Kidney tubule cell (primary cell): ENCODE data around the gene ADGRA1.

Experiments used
- DNase-seq: peaks from one replicate; pipeline ENCODE4 v3.0.0-alpha.2; 2018; ENCODE audit warnings: low spot score

ADGRA1 gene

DNA sequence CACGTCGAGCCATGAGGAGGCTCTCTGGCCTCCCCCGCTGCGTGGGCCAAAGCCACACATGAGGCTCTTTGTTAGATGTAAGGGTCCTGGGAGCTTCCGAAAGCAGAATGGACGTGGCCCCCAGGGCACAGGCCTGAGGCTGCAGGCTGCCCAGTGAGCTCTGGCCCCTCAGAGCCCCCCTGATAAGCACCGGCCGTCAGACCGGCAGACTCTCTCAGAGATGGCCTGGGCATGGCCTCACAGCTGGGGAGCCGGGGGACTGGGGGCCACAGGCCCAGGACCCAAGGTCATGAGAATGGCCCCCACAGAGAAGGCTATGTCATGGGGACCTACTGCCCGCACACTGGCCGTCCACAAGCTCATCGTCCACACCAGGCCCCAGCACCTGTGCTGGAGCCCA is 31.7 kb upstream of the ADGRA1 start:
- DNase-seq: no peak

DNA sequence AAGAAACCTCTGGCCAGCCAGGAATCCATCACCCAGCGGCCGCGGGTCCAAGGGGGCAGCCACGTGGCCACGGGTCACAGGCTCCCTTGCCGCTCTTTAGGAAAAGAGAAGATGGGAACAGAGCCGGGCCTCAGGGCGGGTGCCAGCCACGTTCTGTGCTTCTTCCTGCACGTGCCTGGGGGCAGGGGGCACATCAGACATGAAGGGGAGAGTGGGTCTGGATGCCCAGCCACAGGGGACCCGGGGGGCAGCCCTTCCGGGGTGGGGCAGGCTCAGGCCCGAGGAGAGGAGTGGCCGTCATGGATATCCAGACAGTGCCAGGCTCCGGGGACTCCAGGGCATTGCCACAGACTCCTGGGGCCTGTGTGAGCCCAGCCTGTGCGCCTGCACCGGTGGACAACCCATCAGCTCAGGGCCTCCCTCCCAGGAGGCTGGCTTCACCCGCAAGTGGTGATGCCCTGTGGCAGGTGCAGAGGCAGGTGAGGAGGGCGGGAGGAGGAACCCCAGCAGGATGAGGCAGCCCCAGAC is 31.0 kb upstream of the ADGRA1 start:
- no peak for DNase-seq

DNA sequence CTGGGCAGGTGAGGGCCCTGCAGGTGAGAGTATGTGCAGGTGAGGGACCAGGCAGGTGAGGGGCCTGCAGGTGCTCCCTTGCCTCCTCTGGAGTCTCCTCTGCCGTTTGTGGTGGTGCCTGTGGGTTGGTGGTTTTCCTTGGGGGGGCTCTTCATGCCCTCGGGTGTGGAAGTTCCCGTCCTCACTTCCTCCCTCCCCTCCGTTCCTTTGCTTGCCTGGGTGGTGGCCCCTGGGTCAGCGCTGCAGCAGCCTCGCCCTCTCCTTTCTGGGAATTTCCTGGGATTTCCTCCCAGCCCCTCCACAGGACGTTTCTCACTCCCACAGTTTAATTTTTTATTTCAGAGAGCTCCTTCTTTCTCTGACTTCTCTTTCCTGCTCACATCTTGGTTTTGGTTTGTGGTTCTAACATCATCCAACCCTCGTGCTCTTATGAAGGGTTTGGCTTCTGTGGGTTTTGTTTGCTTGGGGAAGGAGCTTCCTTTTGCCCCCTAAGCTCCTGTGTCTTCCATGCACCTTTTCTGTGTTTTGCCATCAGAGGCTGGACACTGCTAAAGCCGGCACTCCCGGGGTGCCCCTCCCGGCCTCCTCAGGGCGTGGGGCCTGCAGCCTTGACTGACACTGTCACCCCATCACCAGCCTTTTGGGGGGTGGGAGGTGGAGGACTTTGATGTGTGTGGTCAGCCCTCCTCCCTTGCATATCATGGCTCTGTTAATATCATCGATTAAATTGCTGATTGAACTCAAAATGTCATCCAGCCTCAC is 29.2 kb upstream of the ADGRA1 start:
- DNase-seq: no peak

DNA sequence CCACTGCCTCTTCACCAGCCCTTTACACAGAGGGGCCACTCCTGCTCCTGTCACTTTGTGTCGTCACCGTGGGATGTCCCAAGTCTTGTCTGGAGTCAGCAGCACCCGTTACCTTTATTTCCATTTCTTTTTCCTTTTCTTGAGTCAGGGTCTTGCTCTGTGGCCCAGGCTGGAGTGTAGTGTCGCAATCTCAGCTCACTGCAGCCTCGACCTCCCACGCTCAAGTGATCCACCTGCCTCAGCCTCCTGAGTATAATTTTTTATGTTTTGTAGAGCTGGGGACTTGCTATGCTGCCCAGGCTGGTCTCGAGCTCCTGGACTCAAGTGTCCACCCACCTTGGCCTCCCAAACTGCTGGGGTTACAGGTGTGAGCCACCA is 28.6 kb upstream of the ADGRA1 start:
- DNase-seq: no peak

DNA sequence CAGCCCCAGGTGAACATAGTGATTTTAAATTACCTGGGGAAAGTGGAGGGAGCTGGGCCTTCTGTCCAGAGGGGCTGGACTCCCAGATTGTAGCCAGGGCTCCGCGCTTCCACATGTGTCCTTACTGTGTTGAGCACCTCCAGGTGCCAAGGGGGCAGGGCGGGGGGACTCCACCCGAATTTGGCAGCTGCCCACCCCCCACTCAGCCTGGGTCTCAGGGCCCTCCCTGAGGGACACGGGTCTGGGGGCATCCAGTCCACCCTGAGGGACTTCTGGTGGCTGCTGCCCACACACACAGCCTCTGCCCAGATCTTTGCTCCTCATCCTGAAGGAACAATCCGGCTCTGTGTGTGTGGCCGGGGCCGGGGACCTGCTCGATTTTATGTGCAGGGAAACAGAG is 28.2 kb upstream of the ADGRA1 start:
- DNase-seq: no peak

DNA sequence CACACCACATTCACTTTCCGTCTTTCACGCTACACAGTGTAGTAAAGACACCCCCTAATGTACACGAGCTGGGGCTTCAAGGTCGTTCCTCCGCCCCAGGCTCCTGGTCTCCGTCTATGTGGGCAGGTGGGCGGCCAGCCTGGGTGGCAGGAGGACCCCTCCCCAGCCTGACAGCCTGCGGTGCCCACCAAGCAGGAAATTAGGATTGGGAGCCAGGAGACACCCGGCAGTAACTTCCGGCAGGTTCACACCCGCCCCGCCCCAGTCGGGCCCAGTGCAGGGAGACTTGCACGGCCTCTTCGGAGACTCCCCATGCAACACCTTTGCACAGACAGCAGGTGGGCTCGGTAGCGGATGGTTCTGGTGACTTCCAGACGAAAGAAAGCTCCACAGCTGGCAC is 27.7 kb upstream of the ADGRA1 start:
- DNase-seq: no peak

DNA sequence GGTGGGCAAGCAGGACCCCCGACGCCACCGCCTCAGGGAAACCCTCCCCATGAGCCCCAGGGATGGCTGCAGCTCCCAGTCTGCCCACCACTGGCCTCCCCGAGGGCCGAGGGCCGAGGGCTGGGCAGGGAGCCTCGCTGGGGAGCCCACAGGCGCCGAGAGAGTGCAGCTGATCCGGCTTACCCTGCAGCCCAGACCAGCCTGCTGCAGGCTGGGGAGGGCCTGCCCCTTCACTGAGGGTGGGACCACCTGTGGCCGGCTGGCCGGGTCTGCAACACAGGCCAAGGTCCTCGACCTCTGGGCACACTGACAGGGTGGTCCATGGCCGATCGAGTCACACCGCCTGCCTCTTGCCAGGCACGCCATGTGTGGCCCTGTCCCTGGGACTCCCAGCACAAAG is 27.3 kb upstream of the ADGRA1 start:
- DNase-seq: no peak

DNA sequence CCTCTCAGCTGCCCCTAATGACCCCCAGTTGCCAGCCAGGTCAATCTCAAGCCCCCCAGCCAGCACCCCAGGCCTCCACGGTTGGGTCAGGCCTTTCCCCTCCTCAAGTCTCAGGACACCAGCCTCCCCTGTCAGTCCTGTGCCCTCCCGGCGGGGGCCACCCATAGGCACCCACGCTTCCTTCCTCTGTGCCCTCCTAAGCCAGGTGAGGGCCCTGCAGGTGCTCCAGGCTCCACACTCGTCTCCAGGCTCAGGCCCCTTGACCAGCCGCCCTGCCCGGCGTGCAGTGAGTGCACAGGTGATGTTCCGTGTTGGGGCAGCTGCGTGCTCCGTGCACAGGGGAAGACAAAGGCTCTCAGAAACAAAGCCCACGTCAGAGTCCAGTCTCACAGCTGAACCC is 26.8 kb upstream of the ADGRA1 start:
- no peak for DNase-seq

DNA sequence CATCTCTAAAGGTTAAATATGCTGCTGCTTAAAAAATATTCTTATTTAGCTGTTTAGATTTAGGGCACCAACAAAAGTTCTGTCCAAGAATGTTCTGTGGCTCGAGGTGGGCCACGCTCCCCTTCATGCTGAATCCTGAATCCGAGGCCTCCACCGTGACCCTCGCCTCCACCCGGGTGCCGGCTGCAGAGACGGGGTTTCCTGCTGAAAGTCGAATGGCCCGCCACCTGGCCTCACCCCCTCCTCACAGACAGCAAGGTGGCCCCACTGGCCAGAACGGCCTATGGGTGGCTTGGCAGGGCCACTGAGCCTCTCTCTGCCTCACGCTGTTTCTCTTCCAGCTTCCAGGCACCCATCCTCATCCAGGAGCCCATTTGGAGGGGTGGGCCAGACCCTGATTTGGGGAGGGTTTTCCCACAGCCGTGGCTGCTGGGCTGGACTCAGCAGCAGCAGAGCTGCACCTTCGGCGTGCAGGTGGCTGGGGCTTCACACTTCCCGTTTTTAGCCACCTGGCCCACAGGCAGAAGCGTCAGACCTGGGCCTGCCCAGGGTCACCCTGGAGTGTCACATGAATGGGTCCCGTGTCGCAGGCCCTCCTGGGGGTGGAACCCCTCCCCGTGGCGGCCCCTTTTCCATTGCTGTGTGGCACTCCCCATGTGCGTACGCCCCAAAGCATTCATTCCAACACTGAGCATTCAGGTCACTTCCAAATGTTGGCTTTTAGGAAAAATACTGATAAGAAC is 26.3 kb upstream of the ADGRA1 start:
- DNase-seq: no peak

DNA sequence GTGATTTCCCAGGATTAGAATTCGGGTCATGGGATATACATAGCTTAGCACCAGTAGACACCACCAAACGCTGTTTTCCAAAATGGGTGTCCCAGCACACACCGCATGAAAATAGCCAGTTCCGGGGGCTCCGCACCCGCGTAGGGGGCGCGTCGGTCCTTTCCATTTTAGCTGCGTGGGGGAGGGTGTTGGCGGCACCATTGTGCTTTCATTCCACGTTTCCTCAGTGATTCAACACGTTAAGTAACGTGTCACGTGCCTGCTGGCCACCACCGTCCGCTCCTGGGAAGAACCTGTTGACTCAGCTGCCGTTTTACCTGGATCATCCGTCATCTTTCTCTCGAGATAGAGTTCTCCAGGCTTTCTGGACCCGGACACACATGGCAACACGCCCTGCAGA is 25.6 kb upstream of the ADGRA1 start:
- no peak for DNase-seq

DNA sequence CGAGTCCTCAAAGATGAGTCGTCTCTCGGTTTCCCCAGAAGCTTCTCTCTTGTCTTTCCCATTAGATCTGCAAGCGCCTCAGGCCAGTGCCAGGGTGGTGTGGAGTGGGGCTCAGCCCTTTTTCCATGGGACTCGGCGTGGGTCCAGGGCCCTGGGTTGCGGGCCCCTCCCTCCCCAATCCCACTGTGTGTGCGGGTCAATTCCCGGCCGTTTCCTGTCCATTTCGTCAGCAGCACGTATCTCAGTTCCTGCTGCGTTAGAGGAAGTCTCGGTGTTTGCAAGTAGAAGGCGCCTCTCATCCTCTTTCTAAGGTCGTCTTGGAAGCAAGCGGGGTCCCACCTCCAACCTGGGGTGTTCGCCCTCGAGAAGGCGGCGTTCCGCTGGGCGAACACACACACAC is 25.1 kb upstream of the ADGRA1 start:
- no peak for DNase-seq

DNA sequence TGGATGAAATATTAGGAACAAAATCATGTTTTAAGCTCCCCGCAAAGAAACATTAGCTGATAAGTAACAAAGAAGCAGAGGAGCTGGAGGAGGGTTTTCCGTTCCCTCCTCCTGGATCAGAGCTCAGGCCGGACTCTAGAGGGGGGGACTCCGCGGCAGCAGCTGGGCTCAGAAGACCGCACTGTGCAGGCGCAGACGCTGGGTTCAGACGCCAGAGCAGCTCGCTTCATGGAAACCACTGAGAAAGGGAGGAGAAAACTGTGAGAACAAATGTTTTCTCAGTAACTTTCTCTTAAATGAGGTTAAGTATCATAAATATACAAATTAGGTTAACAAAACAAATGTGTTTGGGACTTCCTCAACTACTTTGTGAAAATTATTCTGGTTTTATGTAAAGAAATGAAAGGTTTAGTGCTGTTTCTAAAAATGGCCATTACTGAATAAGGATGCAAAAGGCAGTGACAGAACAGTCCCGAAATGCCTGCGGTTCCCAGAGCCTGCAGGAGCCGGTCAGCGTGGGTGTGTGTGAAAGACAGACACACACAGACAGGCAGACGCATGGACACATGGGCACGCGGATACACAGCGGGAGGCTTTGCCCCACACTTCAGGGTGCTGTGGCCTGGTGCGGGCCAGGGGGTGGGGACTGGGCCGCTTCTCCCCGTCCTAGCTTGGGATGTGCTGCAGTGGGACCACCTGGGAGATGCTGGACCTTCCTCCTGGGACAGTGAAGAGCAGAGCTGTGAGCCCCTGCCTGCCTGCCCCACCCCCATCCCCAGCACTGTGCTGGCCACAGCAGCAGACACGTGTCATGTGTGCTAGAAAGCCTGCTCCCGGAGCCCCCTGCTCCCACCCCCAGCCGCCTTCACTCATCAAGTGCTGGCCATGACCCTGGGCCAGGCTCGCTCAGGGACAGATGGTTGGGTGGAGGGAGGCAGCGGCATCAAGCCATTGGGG is 20.3 kb upstream of the ADGRA1 start:
- DNase-seq: no peak

DNA sequence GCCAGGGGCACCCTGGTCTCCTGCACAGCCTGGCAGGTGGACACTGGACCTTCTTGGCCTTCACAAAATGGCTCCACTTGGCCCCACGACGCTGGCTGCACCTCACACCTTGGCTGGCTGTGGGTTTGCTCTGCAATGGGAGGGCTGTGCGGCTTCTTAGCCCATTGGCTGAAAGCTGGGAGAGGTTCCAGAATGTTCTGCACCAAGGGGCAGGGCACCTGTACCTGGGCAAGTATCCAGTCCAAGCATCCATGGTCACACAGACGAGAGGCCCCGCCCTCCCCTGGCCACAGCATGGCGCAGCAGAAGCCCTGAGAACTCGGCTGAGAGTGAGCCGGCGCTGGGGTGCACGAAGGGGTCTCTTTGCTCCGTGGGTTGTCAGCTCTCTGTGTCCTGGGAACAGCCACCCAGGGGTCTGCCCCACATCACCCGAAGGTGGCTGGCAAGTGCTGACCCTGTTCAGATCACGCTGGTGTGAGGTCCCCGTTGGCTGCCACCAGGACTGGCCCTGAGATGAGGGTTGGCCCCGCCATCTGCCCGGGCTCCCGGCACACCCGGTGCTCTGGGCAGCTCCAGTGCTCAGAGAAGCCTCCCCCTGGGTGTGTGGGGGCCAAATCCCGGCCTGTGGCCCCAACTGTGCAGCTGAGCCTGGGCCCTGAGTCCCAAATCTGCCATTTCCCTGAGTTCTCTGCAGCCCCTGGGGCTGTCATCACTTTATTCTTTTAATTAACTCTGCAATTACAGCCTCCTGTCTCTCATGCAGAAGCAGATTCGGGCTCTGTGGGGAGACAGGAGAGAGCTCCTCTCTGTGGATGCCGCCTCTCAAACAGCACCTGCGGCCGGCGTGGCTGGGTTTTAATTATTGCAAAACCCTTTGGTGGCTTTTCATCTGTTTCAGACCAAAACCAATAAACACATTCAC is 19.4 kb upstream of the ADGRA1 start:
- no peak for DNase-seq

DNA sequence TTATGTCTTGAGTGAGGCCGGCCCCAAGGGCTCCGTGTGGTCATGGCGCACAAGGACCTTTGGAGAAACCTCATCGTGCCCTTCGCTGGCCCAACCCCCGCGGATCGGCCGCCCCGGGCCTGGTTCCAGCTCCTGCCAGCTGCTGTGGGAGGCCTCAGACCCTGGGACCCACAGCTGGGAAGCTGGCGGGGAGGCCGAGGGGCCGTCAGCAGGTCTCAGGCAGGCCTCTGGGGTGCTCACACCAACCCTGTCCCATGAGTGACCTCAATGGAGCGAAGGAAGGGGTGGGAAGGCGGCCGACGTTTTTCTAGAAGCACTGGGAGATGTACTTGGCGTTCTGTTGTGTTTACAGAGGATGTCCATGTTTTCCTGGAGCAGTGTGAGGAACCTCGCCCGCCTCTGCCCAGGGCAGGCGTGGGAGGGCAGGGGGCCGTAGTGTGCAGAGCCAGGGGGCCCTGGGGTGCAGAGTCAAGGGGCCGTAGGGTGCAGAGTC is 18.6 kb upstream of the ADGRA1 start:
- no peak for DNase-seq

DNA sequence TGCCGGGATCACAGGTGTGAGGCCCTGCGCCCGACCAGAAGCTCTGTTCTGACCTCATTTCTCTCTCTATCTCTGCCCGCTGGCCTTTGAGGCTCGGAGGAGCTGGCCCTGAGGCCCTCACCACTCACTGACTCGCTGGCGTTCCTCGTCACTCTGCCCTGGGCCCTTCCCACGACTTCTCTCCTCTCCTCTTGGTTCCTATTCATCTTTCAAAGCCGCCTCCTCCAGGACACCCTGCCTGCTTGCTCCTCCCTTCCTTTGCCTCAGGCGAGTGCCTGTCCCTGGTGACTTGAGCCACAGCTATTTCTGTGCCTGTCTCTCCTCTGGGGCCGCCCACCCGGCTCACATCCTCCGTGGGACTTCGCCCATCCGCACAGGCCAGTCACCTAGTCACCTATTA is 17.3 kb upstream of the ADGRA1 start:
- DNase-seq: no peak

DNA sequence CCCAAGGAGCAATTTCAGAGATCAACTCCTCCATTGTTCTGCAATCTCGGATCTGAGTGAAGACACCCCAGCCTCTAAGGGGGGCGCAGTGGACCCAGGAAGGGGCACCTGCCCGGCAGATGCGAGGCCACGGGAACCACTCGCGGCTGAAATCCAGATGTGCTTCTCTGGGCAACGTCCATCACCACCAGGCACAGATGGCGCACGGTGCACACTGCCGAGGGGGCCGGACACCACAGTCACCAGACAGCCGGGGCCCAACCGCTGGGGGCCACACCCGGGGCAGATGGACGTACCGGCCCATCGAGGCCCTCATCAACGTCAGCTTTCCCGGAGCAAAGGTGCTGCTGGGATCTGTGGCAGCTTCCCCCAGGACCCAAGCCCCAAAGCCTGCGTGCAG is 16.9 kb upstream of the ADGRA1 start:
- DNase-seq: no peak

DNA sequence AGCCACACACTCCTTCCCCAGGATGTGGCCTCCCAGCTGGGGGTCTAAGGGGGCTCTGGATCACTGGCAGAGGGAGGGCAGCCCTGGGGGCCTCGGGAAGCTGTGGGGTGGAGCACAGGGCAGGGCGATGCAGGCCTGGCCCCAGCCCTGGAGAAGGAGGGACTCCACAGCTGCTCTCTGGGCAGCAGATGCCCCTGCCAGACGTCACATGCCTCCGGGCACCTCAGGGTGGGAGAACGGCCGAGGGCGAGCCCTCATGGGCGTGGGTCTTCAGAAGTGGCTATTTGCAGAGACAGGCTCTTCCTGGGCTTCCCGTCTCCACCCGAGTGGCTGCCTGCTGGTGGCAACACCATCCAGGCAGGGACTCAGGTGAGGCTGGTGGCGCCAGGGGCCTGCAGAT is 16.0 kb upstream of the ADGRA1 start:
- DNase-seq: no peak

DNA sequence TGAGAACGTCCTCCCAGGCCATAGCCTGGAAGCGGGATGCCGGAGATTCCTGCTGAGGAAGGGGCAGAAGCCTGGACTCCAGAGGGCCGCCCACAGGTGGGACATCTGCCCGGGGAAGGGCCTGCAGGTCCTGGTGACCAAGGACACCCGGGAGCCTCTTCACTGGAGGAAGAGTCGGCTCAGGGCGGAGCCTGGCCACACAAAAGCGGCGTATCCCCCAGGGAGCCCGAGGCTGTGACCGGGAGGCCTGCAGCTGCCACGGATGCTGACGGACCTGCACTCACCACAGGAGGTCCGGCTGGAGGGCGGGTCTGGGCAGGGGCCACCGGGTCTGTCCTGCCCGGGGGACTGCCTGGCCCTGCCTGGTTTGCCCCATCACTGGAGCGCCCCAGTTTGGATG is 15.5 kb upstream of the ADGRA1 start:
- DNase-seq: no peak

DNA sequence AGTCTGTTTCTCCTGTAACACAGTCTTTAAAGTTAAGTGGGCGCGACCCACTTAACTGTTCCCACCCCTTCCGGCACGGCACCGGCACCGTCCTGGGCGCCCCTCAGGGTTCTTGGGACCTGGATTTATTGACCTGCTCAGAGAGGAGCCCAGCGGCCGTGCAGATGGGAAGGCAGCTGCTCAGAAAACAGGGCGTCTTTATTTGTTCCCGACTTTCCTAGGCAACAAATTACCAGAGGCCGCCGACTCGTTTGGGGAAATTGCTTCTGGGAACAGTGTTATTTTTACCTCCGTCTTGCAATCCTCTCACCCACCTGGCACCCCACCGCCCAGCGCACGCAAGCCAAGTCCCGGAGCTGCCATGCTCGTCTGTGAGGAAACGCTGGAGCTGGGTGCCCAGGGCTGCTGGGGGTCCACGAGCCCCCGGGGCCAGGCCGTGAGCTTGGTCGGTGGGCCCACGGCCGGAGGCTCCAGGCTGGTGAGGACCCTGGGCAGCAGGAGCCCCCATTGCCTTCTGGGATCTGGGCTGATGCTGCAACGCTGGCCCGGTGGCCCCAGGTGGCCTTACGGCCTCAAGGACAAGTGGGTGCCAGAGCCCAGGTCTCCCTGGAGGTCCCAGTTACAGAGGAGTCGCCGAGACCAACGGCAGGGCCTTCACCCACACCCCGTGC is 14.9 kb upstream of the ADGRA1 start:
- DNase-seq: no peak

DNA sequence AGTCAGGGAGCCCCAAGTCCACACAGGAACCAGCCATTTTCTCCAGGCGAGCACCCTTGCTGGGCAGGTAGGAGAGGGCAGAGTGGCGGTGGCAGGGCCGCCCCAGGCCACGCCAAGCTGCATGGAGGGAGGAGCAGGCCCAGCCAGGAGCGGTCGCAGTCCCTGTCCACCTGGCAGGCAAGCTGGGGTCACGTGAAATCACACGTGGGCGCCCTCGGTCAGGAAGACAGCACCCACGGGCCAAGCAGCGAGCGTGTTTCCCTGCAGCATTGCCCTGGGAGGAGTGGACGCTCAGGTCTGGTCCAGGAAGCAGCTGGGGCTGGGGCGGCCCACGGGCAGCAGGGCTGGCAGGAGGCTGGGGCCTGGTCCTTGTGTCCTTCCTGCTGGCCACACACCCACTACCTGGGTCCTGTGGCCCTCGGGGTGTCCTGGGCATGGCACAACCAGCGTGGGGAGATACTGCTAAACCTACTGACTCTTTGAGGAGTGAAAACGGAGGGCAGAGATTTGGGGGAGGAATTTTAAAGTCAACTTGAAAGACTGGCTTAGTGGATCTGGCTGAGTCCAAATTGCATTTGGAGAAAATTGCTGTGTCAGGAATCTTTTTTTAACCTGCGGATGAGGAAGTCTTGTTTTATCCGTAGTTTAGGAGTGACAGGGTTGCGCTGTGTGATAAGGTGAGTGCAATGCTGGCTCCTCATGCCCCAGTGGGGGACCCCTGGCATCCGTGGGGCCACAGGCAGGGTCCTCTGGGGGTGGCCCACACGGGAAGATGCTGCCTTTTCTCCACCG is 12.2 kb upstream of the ADGRA1 start:
- no peak for DNase-seq
